IMR-90 (cell line): Measurements from ENCODE around the gene CTAGE9. TPM values are rescaled to one million over a fixed set of nuclear protein-coding genes. Genes with fewer than 3 reads are reported as not detected.

Source experiments
- ATAC-seq: fragments of 200-7000 bp; cut with Tn5 transposase; 2 replicates; pipeline ENCODE4 v1.9.1; 2020; ENCODE audit warnings: low read depth, mild to moderate bottlenecking, moderate library complexity
- BruUV-seq: library from RNA; stranded (reverse); fragments of 400-500 nt; replicated peaks from 2 replicates; lab custom pipeline; 2021; lab: Mats Ljungman, UMichigan
- CTCF ChIA-PET: fragments of 300-600 bp; formaldehyde crosslinking; extraction: SDS; loops from one replicate; lab custom pipeline; 2021; ENCODE audit warnings: antibody characterized with exemption; lab: Yijun Ruan, JAX
- POLR2A ChIA-PET: fragments of 300-600 bp; sonication (Branson Sonifier 250); formaldehyde crosslinking; loops from one replicate; lab custom pipeline; 2022; ENCODE audit warnings: antibody characterized with exemption; ENCODE audit not compliant: unreplicated experiment; lab: Charles Lee
- DNase-seq: peaks from one replicate; pipeline ENCODE4 v3.0.0; 2013
- H2AFZ ChIP-seq: replicated peaks from 2 replicates; pipeline ENCODE3; 2013; ENCODE audit warnings: low read length, mild to moderate bottlenecking; ENCODE audit not compliant: poor library complexity
- H2AK5ac ChIP-seq: 2 replicates; pipeline ENCODE4 v1.6.1; 2013; ENCODE audit warnings: low read depth, low read length, inconsistent platforms
- H2AK9ac ChIP-seq: replicated peaks from 2 replicates; pipeline ENCODE3; 2013; ENCODE audit warnings: mild to moderate bottlenecking, low read depth, low read length, moderate library complexity; ENCODE audit not compliant: poor library complexity
- H2BK120ac ChIP-seq: 2 replicates; pipeline ENCODE4 v1.6.1; 2013; ENCODE audit warnings: low read depth, low read length, inconsistent platforms
- H2BK15ac ChIP-seq: 3 replicates; pipeline ENCODE4 v1.6.1; 2013; ENCODE audit warnings: low read depth, low read length, inconsistent platforms
- H2BK20ac ChIP-seq: 2 replicates; pipeline ENCODE4 v1.6.1; 2013; ENCODE audit warnings: low read depth, mild to moderate bottlenecking, inconsistent platforms, low read length, moderate library complexity
- H2BK5ac ChIP-seq: 2 replicates; pipeline ENCODE4 v1.6.1; 2013; ENCODE audit warnings: mild to moderate bottlenecking, low read depth, low read length, inconsistent platforms; ENCODE audit not compliant: poor library complexity, severe bottlenecking
- H3K14ac ChIP-seq: replicated peaks from 2 replicates; pipeline ENCODE4 v1.6.1; 2013; ENCODE audit warnings: low read depth, low read length, inconsistent platforms
- H3K18ac ChIP-seq: 2 replicates; pipeline ENCODE4 v1.6.1; 2013; ENCODE audit warnings: low read depth, low read length, control low read depth
- H3K23ac ChIP-seq: 2 replicates; pipeline ENCODE4 v1.6.1; 2013; ENCODE audit warnings: low read depth, low read length, inconsistent platforms
- H3K27ac ChIP-seq: 2 replicates; pipeline ENCODE4 v1.5.1; 2013; ENCODE audit warnings: mild to moderate bottlenecking, control low read depth, low read length; ENCODE audit not compliant: insufficient read depth
- H3K27me3 ChIP-seq: 2 replicates; pipeline ENCODE4 v1.6.1; 2013; ENCODE audit warnings: low read length; ENCODE audit not compliant: control insufficient read depth, insufficient read depth
- H3K36me3 ChIP-seq: 2 replicates; pipeline ENCODE4 v1.6.1; 2013; ENCODE audit warnings: low read length, mixed read lengths; ENCODE audit not compliant: control insufficient read depth, insufficient read depth
- H3K4ac ChIP-seq: 2 replicates; pipeline ENCODE4 v1.6.1; 2013; ENCODE audit warnings: low read depth, low read length, inconsistent platforms
- H3K4me1 ChIP-seq: 2 replicates; pipeline ENCODE4 v1.6.1; 2013; ENCODE audit warnings: low read length, mixed read lengths; ENCODE audit not compliant: control insufficient read depth, insufficient read depth
- H3K4me2 ChIP-seq: 2 replicates; pipeline ENCODE4 v1.6.1; 2013; ENCODE audit warnings: low read depth, mild to moderate bottlenecking, control low read depth, low read length, moderate library complexity
- H3K4me3 ChIP-seq: 2 replicates; pipeline ENCODE4 v1.5.1; 2013; ENCODE audit warnings: low read depth, mild to moderate bottlenecking, control low read depth, low read length, moderate library complexity; ENCODE audit not compliant: insufficient read depth
- H3K56ac ChIP-seq: 2 replicates; pipeline ENCODE4 v1.6.1; 2013; ENCODE audit warnings: low read length, inconsistent platforms; ENCODE audit not compliant: insufficient read depth; ENCODE audit errors: extremely low read depth
- H3K79me1 ChIP-seq, 2 experiments: 2 replicates each; pipeline ENCODE4 v1.6.1; 2013; ENCODE audit warnings: low read length in 2 of 2, inconsistent platforms in 1 of 2, low read depth in 1 of 2
- H3K9ac ChIP-seq: 2 replicates; pipeline ENCODE4 v1.6.1; 2013; ENCODE audit warnings: low read depth, low read length, control low read depth
- H3K9me1 ChIP-seq: 2 replicates; pipeline ENCODE4 v1.6.1; 2013; ENCODE audit warnings: low read length, inconsistent platforms; ENCODE audit not compliant: insufficient read depth
- H3K9me3 ChIP-seq: 2 replicates; pipeline ENCODE4 v1.6.1; 2013; ENCODE audit warnings: low read length; ENCODE audit not compliant: control insufficient read depth, insufficient read depth
- H4K20me1 ChIP-seq: 2 replicates; pipeline ENCODE4 v1.6.1; 2013; ENCODE audit warnings: low read length, inconsistent platforms; ENCODE audit not compliant: insufficient read depth
- H4K5ac ChIP-seq: 2 replicates; pipeline ENCODE4 v1.6.1; 2013; ENCODE audit warnings: mild to moderate bottlenecking, low read depth, low read length, control low read depth
- H4K8ac ChIP-seq, 2 experiments: 2 replicates each; pipeline ENCODE4 v1.6.1; 2013; ENCODE audit warnings: low read depth in 2 of 2, low read length in 2 of 2, control low read depth in 1 of 2, inconsistent platforms in 1 of 2
- H4K91ac ChIP-seq: 2 replicates; pipeline ENCODE4 v1.6.1; 2013; ENCODE audit warnings: low read depth, low read length, inconsistent platforms; ENCODE audit not compliant: insufficient read depth
- CEBPB ChIP-seq: IDR thresholded peaks from 2 replicates; pipeline ENCODE4 v1.6.1; 2012; ENCODE audit warnings: low read depth, low read length, improper control_type of control experiment
- CHD1 ChIP-seq: IDR thresholded peaks from 2 replicates; pipeline ENCODE4 v1.6.1; 2012; ENCODE audit warnings: low read depth, low read length, improper control_type of control experiment
- ELK1 ChIP-seq: fragments of 150-350 bp; IDR thresholded peaks from 2 replicates; pipeline ENCODE4 v1.6.1; 2016; ENCODE audit warnings: low read depth, mild to moderate bottlenecking, low read length, moderate library complexity, borderline replicate concordance
- FOS ChIP-seq: fragments of 150-350 bp; IDR thresholded peaks from 2 replicates; pipeline ENCODE4 v1.6.1; 2016; ENCODE audit warnings: low read depth, low read length
- MAFK ChIP-seq: IDR thresholded peaks from 2 replicates; pipeline ENCODE4 v1.6.1; 2012; ENCODE audit warnings: low read depth, low read length, improper control_type of control experiment
- MAZ ChIP-seq: IDR thresholded peaks from 2 replicates; pipeline ENCODE4 v1.6.1; 2012; ENCODE audit warnings: low read depth, mild to moderate bottlenecking, low read length, improper control_type of control experiment, moderate library complexity, borderline replicate concordance
- MXI1 ChIP-seq: IDR thresholded peaks from 2 replicates; pipeline ENCODE4 v1.6.1; 2012; ENCODE audit warnings: low read depth, mild to moderate bottlenecking, low read length, moderate library complexity, borderline replicate concordance
- NFE2L2 ChIP-seq: fragments of 150-350 bp; IDR thresholded peaks from 2 replicates; pipeline ENCODE4 v1.6.1; 2016; ENCODE audit warnings: low read depth, mild to moderate bottlenecking, low read length
- POLR2A ChIP-seq: IDR thresholded peaks from 2 replicates; pipeline ENCODE4 v1.6.1; 2012; ENCODE audit warnings: mild to moderate bottlenecking, low read depth, low read length
- RAD21 ChIP-seq: IDR thresholded peaks from 2 replicates; pipeline ENCODE4 v1.6.1; 2012; ENCODE audit warnings: low read length, improper control_type of control experiment
- RCOR1 ChIP-seq: IDR thresholded peaks from 2 replicates; pipeline ENCODE4 v1.6.1; 2012; ENCODE audit warnings: mild to moderate bottlenecking, low read length, improper control_type of control experiment; ENCODE audit not compliant: insufficient replicate concordance
- SMC3 ChIP-seq: fragments of 150-350 bp; IDR thresholded peaks from 2 replicates; pipeline ENCODE4 v1.6.1; 2016; ENCODE audit warnings: low read depth, mild to moderate bottlenecking, antibody characterized with exemption, low read length, moderate library complexity
- WGBS, 2 experiments: methylation state at CpG; one replicate each; pipeline versions ENCODE4 v1.1.5 to v1.1.7; 2013; ENCODE audit warnings: missing lambda C conversion rate in 2 of 2; ENCODE audit not compliant: insufficient read length in 1 of 2; ENCODE audit errors: extremely low coverage in 2 of 2; 5-methylcytosine and 5-hydroxymethylcytosine counted together
- dilution Hi-C: fragments of 300-500 bp; cut with HindIII; formaldehyde crosslinking; loops from one replicate; pipeline ENCODE4 v1.14.3; 2018; ENCODE audit warnings: low sequenced_read_pairs; ENCODE audit not compliant: unreplicated experiment
- in situ Hi-C: fragments of 300-500 bp; cut with MboI; formaldehyde crosslinking; loops from 3 replicates; pipeline ENCODE4 v1.14.3; 2019; ENCODE audit warnings: low sequenced_read_pairs, inconsistent platforms, mixed read lengths
- intact Hi-C: fragments of 100-400 bp; cut with micrococcal nuclease; formaldehyde crosslinking; loops from 2 replicates; pipeline ENCODE4 v1.10.0; 2022
- polyA plus RNA-seq, 3 experiments: library from polyadenylated mRNA; depleted of rRNA; stranded (reverse); fragments of >200 nt; gene quantifications; 2 replicates each; pipeline ENCODE4 v1.2.3, GENCODE V29; 2012; ENCODE audit warnings: low replicate concordance in 1 of 3
- total RNA-seq: library from RNA; depleted of rRNA; stranded (reverse); fragments of >200 nt; gene quantifications from 2 replicates; pipeline ENCODE4 v1.2.3, GENCODE V29; 2012
- TF ChIP-seq, protein P1 (sequence below): fragments of 150-350 bp; IDR thresholded peaks from 2 replicates; pipeline ENCODE4 v1.6.1; 2017; ENCODE audit warnings: mild to moderate bottlenecking, antibody characterized with exemption, low read length, low read depth

The CTAGE9 gene
- total and polyA plus RNA-seq, 2 of the 4 experiments (the other 2 are of a cell fraction) = not detected

DNA sequence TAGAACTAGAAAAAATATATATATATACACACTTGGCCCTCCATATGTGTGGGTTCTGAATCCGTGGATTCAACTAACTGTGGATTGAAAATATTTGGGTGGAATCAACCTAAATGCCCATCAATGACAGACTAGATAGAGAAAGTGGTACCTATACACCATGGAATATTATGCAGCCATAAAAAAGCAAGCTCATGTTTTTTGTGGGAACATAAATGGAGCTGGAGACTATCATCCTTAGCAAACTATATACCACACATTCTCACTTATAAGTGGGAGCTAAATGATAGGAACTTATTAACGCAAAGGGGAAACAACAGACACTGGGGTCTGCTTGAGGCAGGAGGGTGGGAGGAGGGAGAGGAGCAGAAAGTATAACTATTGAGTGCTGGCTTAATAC is 37.6 kb downstream of the CTAGE9 start:
- no peaks in the 10 kb centered on the region for H3K79me1 ChIP-seq
- no peaks in the 10 kb centered on the region for H3K4me1 ChIP-seq
- H2AK9ac ChIP-seq = no peak overlapping the region
- H2BK20ac ChIP-seq = no peak overlapping the region
- H4K91ac ChIP-seq = no peak overlapping the region
- no peak overlapping the region for H3K4me3 ChIP-seq
- no peak overlapping the region for H2BK120ac ChIP-seq
- no CpG with 5 or more reads among the region's 2 CpGs for WGBS, 2 experiments
- POLR2A ChIA-PET = no interaction called here
- H3K14ac ChIP-seq = no peak overlapping the region
- CTCF ChIA-PET = no interaction called here
- no peak overlapping the region for H2BK5ac ChIP-seq
- H3K23ac ChIP-seq = no peak overlapping the region
- H3K18ac ChIP-seq = no peak overlapping the region
- H4K8ac ChIP-seq = no peak overlapping the region
- no peak overlapping the region for H3K27ac ChIP-seq
- H2BK15ac ChIP-seq = no peak overlapping the region
- DNase-seq (no peak), ATAC-seq (no peak)
- H3K9me1 ChIP-seq = no peaks in the 10 kb centered on the region
- no peaks in the 10 kb centered on the region for H3K9me3 ChIP-seq
- in situ Hi-C loops = no loop called here
- BruUV-seq = no TSS peak
- intact Hi-C loops = no loop called here
- no peak overlapping the region for H3K56ac ChIP-seq
- no peaks in the 10 kb centered on the region for H3K36me3 ChIP-seq
- no peak overlapping the region for H3K4ac ChIP-seq
- H2AK5ac ChIP-seq = no peak overlapping the region
- H4K5ac ChIP-seq = no peak overlapping the region
- H3K4me2 ChIP-seq = no peak overlapping the region
- dilution Hi-C loops = no loop called here
- H4K20me1 ChIP-seq = no peaks in the 10 kb centered on the region
- no peak overlapping the region for H2AFZ ChIP-seq
- H3K27me3 ChIP-seq = no peaks in the 10 kb centered on the region; the same call in 1 of the 2 replicates
- no peak overlapping the region for H3K9ac ChIP-seq
- no peak for TF ChIP-seq RCOR1
- TF ChIP-seq MAFK = no peak
- no peak for TF ChIP-seq CEBPB
- TF ChIP-seq, protein P1, sequence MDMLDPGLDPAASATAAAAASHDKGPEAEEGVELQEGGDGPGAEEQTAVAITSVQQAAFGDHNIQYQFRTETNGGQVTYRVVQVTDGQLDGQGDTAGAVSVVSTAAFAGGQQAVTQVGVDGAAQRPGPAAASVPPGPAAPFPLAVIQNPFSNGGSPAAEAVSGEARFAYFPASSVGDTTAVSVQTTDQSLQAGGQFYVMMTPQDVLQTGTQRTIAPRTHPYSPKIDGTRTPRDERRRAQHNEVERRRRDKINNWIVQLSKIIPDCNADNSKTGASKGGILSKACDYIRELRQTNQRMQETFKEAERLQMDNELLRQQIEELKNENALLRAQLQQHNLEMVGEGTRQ = no peak
- no peak for TF ChIP-seq CHD1
- TF ChIP-seq FOS = no peak
- no peak for TF ChIP-seq SMC3
- no peak for TF ChIP-seq MAZ
- TF ChIP-seq MXI1 = no peak
- TF ChIP-seq RAD21 = no peak
- no peak for TF ChIP-seq NFE2L2
- TF ChIP-seq POLR2A = no peak
- TF ChIP-seq ELK1 = no peak
